IMR-90 (cell line): ENCODE results near the gene PSMD8. TPM values are rescaled to one million over a fixed set of nuclear protein-coding genes. Genes with fewer than 3 reads are reported as not detected.

ENCODE experiments used
- ATAC-seq: fragments of 200-7000 bp; cut with Tn5 transposase; 2 replicates; pipeline ENCODE4 v1.9.1; 2020; ENCODE audit warnings: low read depth, mild to moderate bottlenecking, moderate library complexity
- BruUV-seq: library from RNA; stranded (reverse); fragments of 400-500 nt; replicated peaks from 2 replicates; lab custom pipeline; 2021; lab: Mats Ljungman, UMichigan
- CTCF ChIA-PET: fragments of 300-600 bp; formaldehyde crosslinking; extraction: SDS; loops from one replicate; lab custom pipeline; 2021; ENCODE audit warnings: antibody characterized with exemption; lab: Yijun Ruan, JAX
- POLR2A ChIA-PET: fragments of 300-600 bp; sonication (Branson Sonifier 250); formaldehyde crosslinking; loops from one replicate; lab custom pipeline; 2022; ENCODE audit warnings: antibody characterized with exemption; ENCODE audit not compliant: unreplicated experiment; lab: Charles Lee
- DNase-seq: peaks from one replicate; pipeline ENCODE4 v3.0.0; 2013
- H2AFZ ChIP-seq: replicated peaks from 2 replicates; pipeline ENCODE3; 2013; ENCODE audit warnings: low read length, mild to moderate bottlenecking; ENCODE audit not compliant: poor library complexity
- H2AK5ac ChIP-seq: 2 replicates; pipeline ENCODE4 v1.6.1; 2013; ENCODE audit warnings: low read depth, low read length, inconsistent platforms
- H2AK9ac ChIP-seq: replicated peaks from 2 replicates; pipeline ENCODE3; 2013; ENCODE audit warnings: mild to moderate bottlenecking, low read depth, low read length, moderate library complexity; ENCODE audit not compliant: poor library complexity
- H2BK120ac ChIP-seq: 2 replicates; pipeline ENCODE4 v1.6.1; 2013; ENCODE audit warnings: low read depth, low read length, inconsistent platforms
- H2BK15ac ChIP-seq: 3 replicates; pipeline ENCODE4 v1.6.1; 2013; ENCODE audit warnings: low read depth, low read length, inconsistent platforms
- H2BK20ac ChIP-seq: 2 replicates; pipeline ENCODE4 v1.6.1; 2013; ENCODE audit warnings: low read depth, mild to moderate bottlenecking, inconsistent platforms, low read length, moderate library complexity
- H2BK5ac ChIP-seq: 2 replicates; pipeline ENCODE4 v1.6.1; 2013; ENCODE audit warnings: mild to moderate bottlenecking, low read depth, low read length, inconsistent platforms; ENCODE audit not compliant: poor library complexity, severe bottlenecking
- H3K14ac ChIP-seq: replicated peaks from 2 replicates; pipeline ENCODE4 v1.6.1; 2013; ENCODE audit warnings: low read depth, low read length, inconsistent platforms
- H3K18ac ChIP-seq: 2 replicates; pipeline ENCODE4 v1.6.1; 2013; ENCODE audit warnings: low read depth, low read length, control low read depth
- H3K23ac ChIP-seq: 2 replicates; pipeline ENCODE4 v1.6.1; 2013; ENCODE audit warnings: low read depth, low read length, inconsistent platforms
- H3K27ac ChIP-seq: 2 replicates; pipeline ENCODE4 v1.5.1; 2013; ENCODE audit warnings: mild to moderate bottlenecking, control low read depth, low read length; ENCODE audit not compliant: insufficient read depth
- H3K27me3 ChIP-seq: 2 replicates; pipeline ENCODE4 v1.6.1; 2013; ENCODE audit warnings: low read length; ENCODE audit not compliant: control insufficient read depth, insufficient read depth
- H3K36me3 ChIP-seq: 2 replicates; pipeline ENCODE4 v1.6.1; 2013; ENCODE audit warnings: low read length, mixed read lengths; ENCODE audit not compliant: control insufficient read depth, insufficient read depth
- H3K4ac ChIP-seq: 2 replicates; pipeline ENCODE4 v1.6.1; 2013; ENCODE audit warnings: low read depth, low read length, inconsistent platforms
- H3K4me1 ChIP-seq: 2 replicates; pipeline ENCODE4 v1.6.1; 2013; ENCODE audit warnings: low read length, mixed read lengths; ENCODE audit not compliant: control insufficient read depth, insufficient read depth
- H3K4me2 ChIP-seq: 2 replicates; pipeline ENCODE4 v1.6.1; 2013; ENCODE audit warnings: low read depth, mild to moderate bottlenecking, control low read depth, low read length, moderate library complexity
- H3K4me3 ChIP-seq: 2 replicates; pipeline ENCODE4 v1.5.1; 2013; ENCODE audit warnings: low read depth, mild to moderate bottlenecking, control low read depth, low read length, moderate library complexity; ENCODE audit not compliant: insufficient read depth
- H3K56ac ChIP-seq: 2 replicates; pipeline ENCODE4 v1.6.1; 2013; ENCODE audit warnings: low read length, inconsistent platforms; ENCODE audit not compliant: insufficient read depth; ENCODE audit errors: extremely low read depth
- H3K79me1 ChIP-seq, 2 experiments: 2 replicates each; pipeline ENCODE4 v1.6.1; 2013; ENCODE audit warnings: low read length in 2 of 2, inconsistent platforms in 1 of 2, low read depth in 1 of 2
- H3K9ac ChIP-seq: 2 replicates; pipeline ENCODE4 v1.6.1; 2013; ENCODE audit warnings: low read depth, low read length, control low read depth
- H3K9me1 ChIP-seq: 2 replicates; pipeline ENCODE4 v1.6.1; 2013; ENCODE audit warnings: low read length, inconsistent platforms; ENCODE audit not compliant: insufficient read depth
- H3K9me3 ChIP-seq: 2 replicates; pipeline ENCODE4 v1.6.1; 2013; ENCODE audit warnings: low read length; ENCODE audit not compliant: control insufficient read depth, insufficient read depth
- H4K20me1 ChIP-seq: 2 replicates; pipeline ENCODE4 v1.6.1; 2013; ENCODE audit warnings: low read length, inconsistent platforms; ENCODE audit not compliant: insufficient read depth
- H4K5ac ChIP-seq: 2 replicates; pipeline ENCODE4 v1.6.1; 2013; ENCODE audit warnings: mild to moderate bottlenecking, low read depth, low read length, control low read depth
- H4K8ac ChIP-seq, 2 experiments: 2 replicates each; pipeline ENCODE4 v1.6.1; 2013; ENCODE audit warnings: low read depth in 2 of 2, low read length in 2 of 2, control low read depth in 1 of 2, inconsistent platforms in 1 of 2
- H4K91ac ChIP-seq: 2 replicates; pipeline ENCODE4 v1.6.1; 2013; ENCODE audit warnings: low read depth, low read length, inconsistent platforms; ENCODE audit not compliant: insufficient read depth
- BHLHE40 ChIP-seq: fragments of 150-350 bp; IDR thresholded peaks from 2 replicates; pipeline ENCODE4 v1.6.1; 2016; ENCODE audit warnings: mild to moderate bottlenecking, low read depth, low read length
- WGBS, 2 experiments: methylation state at CpG; one replicate each; pipeline versions ENCODE4 v1.1.5 to v1.1.7; 2013; ENCODE audit warnings: missing lambda C conversion rate in 2 of 2; ENCODE audit not compliant: insufficient read length in 1 of 2; ENCODE audit errors: extremely low coverage in 2 of 2; 5-methylcytosine and 5-hydroxymethylcytosine counted together
- dilution Hi-C: fragments of 300-500 bp; cut with HindIII; formaldehyde crosslinking; loops from one replicate; pipeline ENCODE4 v1.14.3; 2018; ENCODE audit warnings: low sequenced_read_pairs; ENCODE audit not compliant: unreplicated experiment
- in situ Hi-C: fragments of 300-500 bp; cut with MboI; formaldehyde crosslinking; loops from 3 replicates; pipeline ENCODE4 v1.14.3; 2019; ENCODE audit warnings: low sequenced_read_pairs, inconsistent platforms, mixed read lengths
- intact Hi-C: fragments of 100-400 bp; cut with micrococcal nuclease; formaldehyde crosslinking; loops from 2 replicates; pipeline ENCODE4 v1.10.0; 2022
- polyA plus RNA-seq, 3 experiments: library from polyadenylated mRNA; depleted of rRNA; stranded (reverse); fragments of >200 nt; gene quantifications; 2 replicates each; pipeline ENCODE4 v1.2.3, GENCODE V29; 2012; ENCODE audit warnings: low replicate concordance in 1 of 3
- total RNA-seq: library from RNA; depleted of rRNA; stranded (reverse); fragments of >200 nt; gene quantifications from 2 replicates; pipeline ENCODE4 v1.2.3, GENCODE V29; 2012

PSMD8 gene
- total and polyA plus RNA-seq, 2 of the 4 experiments (the other 2 are of a cell fraction) = 475 to 644 TPM

DNA sequence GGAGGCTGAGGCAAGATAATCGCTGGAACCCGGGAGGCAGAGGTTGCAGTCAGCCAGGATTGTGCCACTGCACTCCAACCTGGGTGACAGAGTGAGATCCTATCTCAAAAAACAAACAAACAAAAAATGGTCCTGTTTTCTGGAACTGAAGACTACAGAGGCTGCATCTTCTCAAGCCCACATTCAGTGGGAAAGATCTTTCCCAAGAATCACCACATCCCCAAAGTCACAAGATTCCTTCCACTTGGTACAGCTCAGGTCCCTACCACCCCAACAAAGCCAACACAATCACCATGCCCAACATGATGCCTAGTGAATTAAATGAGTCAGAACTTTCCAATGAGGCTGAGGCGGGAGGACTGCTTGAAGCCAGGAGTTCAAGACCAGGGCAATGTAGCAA lies 23.5 kb upstream of the PSMD8 start:
- ChIA-PET CTCF (no interaction called here), POLR2A (no interaction called here)
- Histone ChIP-seq H3K4me3 (no peak overlapping the region), H3K23ac (no peak overlapping the region), H3K27ac (no peak overlapping the region), H2AFZ (no peak overlapping the region), H4K8ac (no peak overlapping the region), H3K4ac (no peak overlapping the region), H3K4me1 (no peaks in the 10 kb centered on the region), H3K14ac (no peak overlapping the region), H4K5ac (no peak overlapping the region), H3K4me2 (no peak overlapping the region), H2AK9ac (no peak overlapping the region), H4K91ac (no peak overlapping the region), H3K9me1 (no peaks in the 10 kb centered on the region), H2BK15ac (no peak overlapping the region), H3K9ac (no peak overlapping the region), H4K20me1 (no peaks in the 10 kb centered on the region), H3K27me3 (peaks cover 9% of the 10 kb centered on the region; the same call in 1 of the 2 replicates), H2BK120ac (no peak overlapping the region), H3K9me3 (no peaks in the 10 kb centered on the region), H3K36me3 (no peaks in the 10 kb centered on the region), H3K18ac (no peak overlapping the region), H3K56ac (no peak overlapping the region), H3K79me1 (no peaks in the 10 kb centered on the region), H2AK5ac (no peak overlapping the region), H2BK20ac (no peak overlapping the region), H2BK5ac (no peak overlapping the region)
- intact Hi-C loops = no loop called here
- TF ChIP-seq BHLHE40 = no peak
- DNase-seq (no peak), ATAC-seq (no peak)
- BruUV-seq = no TSS peak
- WGBS, 2 experiments = 100% methylated on average over 1 of the region's 3 CpGs; no CpG with 5 or more reads in 1 of the 2 experiments
- in situ Hi-C loops = no loop called here
- dilution Hi-C loops = no loop called here
